Osteocyte (in vitro differentiated cells): ENCODE data around the gene AMZ2. TPM values are rescaled to one million over a fixed set of nuclear protein-coding genes. Genes with fewer than 3 reads are reported as not detected.

Experiments
- DNase-seq: peaks from one replicate; pipeline ENCODE4 v3.0.0; 2021; ENCODE audit warnings: mixed read lengths; ENCODE audit not compliant: unreplicated experiment; ENCODE audit errors: extremely low spot score
- H3K27ac Mint-ChIP-seq: one replicate; pipeline ENCODE4 v1.8.0; 2021; ENCODE audit warnings: mild to moderate bottlenecking, mixed read lengths; ENCODE audit not compliant: unreplicated experiment
- H3K27me3 Mint-ChIP-seq: one replicate; pipeline ENCODE4 v1.8.0; 2021; ENCODE audit warnings: mixed read lengths; ENCODE audit not compliant: unreplicated experiment
- H3K36me3 Mint-ChIP-seq: one replicate; pipeline ENCODE4 v1.8.0; 2021; ENCODE audit warnings: mixed read lengths; ENCODE audit not compliant: unreplicated experiment
- H3K4me1 Mint-ChIP-seq: one replicate; pipeline ENCODE4 v1.8.0; 2021; ENCODE audit warnings: mixed read lengths; ENCODE audit not compliant: unreplicated experiment
- H3K4me3 Mint-ChIP-seq: one replicate; pipeline ENCODE4 v1.8.0; 2021; ENCODE audit warnings: mild to moderate bottlenecking, moderate library complexity, mixed read lengths; ENCODE audit not compliant: unreplicated experiment
- H3K9me3 Mint-ChIP-seq: one replicate; pipeline ENCODE4 v1.8.0; 2021; ENCODE audit warnings: mixed read lengths; ENCODE audit not compliant: unreplicated experiment
- total RNA-seq: library from RNA; stranded (reverse); gene quantifications from 2 replicates; pipeline ENCODE4 v1.2.1, GENCODE V29; 2021
- TF ChIP-seq, protein P1 (sequence below): fragments of 200-600 bp; sonication (generic); IDR thresholded peaks from 2 replicates; pipeline ENCODE4 v1.5.0; 2021; ENCODE audit warnings: antibody characterized with exemption, mild to moderate bottlenecking, moderate library complexity

The AMZ2 gene
- total RNA-seq, 1 donor from 2014 or later: 69.8 TPM

- Mint-ChIP-seq H3K36me3 (peaks cover 3% of the 10 kb centered on the region), H3K27me3 (no peaks in the 10 kb centered on the region), H3K9me3 (no peaks in the 10 kb centered on the region), H3K4me3 (no peak overlapping the region), H3K4me1 (peaks cover 2% of the 10 kb centered on the region), H3K27ac (no peak overlapping the region)
- no peak for DNase-seq
- TF ChIP-seq, protein P1, sequence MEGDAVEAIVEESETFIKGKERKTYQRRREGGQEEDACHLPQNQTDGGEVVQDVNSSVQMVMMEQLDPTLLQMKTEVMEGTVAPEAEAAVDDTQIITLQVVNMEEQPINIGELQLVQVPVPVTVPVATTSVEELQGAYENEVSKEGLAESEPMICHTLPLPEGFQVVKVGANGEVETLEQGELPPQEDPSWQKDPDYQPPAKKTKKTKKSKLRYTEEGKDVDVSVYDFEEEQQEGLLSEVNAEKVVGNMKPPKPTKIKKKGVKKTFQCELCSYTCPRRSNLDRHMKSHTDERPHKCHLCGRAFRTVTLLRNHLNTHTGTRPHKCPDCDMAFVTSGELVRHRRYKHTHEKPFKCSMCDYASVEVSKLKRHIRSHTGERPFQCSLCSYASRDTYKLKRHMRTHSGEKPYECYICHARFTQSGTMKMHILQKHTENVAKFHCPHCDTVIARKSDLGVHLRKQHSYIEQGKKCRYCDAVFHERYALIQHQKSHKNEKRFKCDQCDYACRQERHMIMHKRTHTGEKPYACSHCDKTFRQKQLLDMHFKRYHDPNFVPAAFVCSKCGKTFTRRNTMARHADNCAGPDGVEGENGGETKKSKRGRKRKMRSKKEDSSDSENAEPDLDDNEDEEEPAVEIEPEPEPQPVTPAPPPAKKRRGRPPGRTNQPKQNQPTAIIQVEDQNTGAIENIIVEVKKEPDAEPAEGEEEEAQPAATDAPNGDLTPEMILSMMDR: no peak
Measured at GRCh38 chr17:68238871-68239253, 9.0 kb upstream of the AMZ2 start.

DNA sequence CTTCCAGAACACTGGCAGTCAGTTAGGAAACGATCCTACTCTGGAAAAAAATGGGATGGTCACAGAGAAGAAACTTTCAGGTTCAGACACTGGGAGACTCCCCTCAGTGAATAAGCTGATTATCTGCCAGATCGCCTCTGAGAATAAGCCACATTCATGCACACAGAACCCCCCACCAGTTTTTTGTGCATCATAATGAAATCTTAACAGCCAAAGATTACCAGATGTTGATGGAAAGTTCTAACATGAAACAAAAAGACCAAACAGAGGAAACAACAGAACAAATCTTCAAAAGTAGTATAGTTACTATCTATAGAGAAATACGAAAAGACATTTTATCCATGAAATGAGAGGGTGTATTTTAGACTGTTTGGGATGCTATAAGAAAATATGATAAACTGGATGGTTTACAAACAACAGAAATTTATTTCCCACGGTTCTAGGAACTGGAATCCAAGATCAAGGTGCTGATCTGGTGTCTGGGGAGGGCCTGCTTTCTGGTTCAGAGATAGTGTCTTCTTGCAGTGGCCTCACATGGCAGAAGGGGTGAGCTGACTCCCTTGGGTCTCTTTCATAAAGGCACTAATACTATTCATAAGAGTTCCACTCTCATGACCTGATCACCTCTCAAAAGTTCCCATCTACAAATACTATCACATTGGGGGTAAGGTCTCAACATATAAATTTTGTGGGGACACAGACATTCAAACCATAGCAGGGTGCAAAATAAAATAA is 8.0 kb upstream of the AMZ2 start:
- TF ChIP-seq, protein P1: no peak
- no peaks in the 10 kb centered on the region for H3K27me3 Mint-ChIP-seq
- no peak overlapping the region for H3K4me3 Mint-ChIP-seq
- no peaks in the 10 kb centered on the region for H3K9me3 Mint-ChIP-seq
- H3K4me1 Mint-ChIP-seq: peaks cover 2% of the 10 kb centered on the region
- peaks cover 3% of the 10 kb centered on the region for H3K36me3 Mint-ChIP-seq
- H3K27ac Mint-ChIP-seq: no peak overlapping the region
- DNase-seq: no peak

- Mint-ChIP-seq H3K9me3 (no peaks in the 10 kb centered on the region), H3K4me1 (peaks cover 17% of the 10 kb centered on the region), H3K36me3 (peaks cover 6% of the 10 kb centered on the region), H3K27me3 (no peaks in the 10 kb centered on the region), H3K4me3 (peak overlapping the region; percentile 95), H3K27ac (peak overlapping the region; percentile 96)
- peak; percentile 25 for DNase-seq
- TF ChIP-seq, protein P1: no peak
Measured at GRCh38 chr17:68246271-68247028, 1.4 kb upstream of the AMZ2 start.

- Mint-ChIP-seq H3K4me3 (peak overlapping the region; percentile 95), H3K9me3 (no peaks in the 10 kb centered on the region), H3K4me1 (peaks cover 17% of the 10 kb centered on the region), H3K27ac (peak overlapping the region; percentile 96), H3K27me3 (no peaks in the 10 kb centered on the region), H3K36me3 (peaks cover 21% of the 10 kb centered on the region)
- DNase-seq: no peak
- TF ChIP-seq, protein P1: no peak
Measured at GRCh38 chr17:68248199-68248825, 469 bp downstream of the AMZ2 start.

GRCh38 chr17:68248891-68249290 is 1.0 kb downstream of the AMZ2 start:
- no peaks in the 10 kb centered on the region for H3K27me3 Mint-ChIP-seq
- DNase-seq: no peak
- H3K9me3 Mint-ChIP-seq: no peaks in the 10 kb centered on the region
- H3K36me3 Mint-ChIP-seq: peaks cover 22% of the 10 kb centered on the region
- H3K4me1 Mint-ChIP-seq: peaks cover 17% of the 10 kb centered on the region
- peak overlapping the region; percentile 96 for H3K27ac Mint-ChIP-seq
- peak overlapping the region; percentile 95 for H3K4me3 Mint-ChIP-seq
- TF ChIP-seq, protein P1: no peak
